ENCODE results near the gene VMAC. TPM values are rescaled to one million over a fixed set of nuclear protein-coding genes. Genes with fewer than 3 reads are reported as not detected.

The VMAC gene
- total and polyA plus RNA-seq, 9 of the 15 experiments (the other 6 are each of a cell fraction or from before 2014, with no cell fraction given), result 0.03 to 3.4 (median 1.1) TPM

GRCh38 chr19:5914946-5915781 is 10.5 kb downstream of the VMAC start:
- Histone ChIP-seq H3K9me1 (ENCODE audit: control insufficient read depth, insufficient read depth, low read length) (no peaks in the 10 kb centered on the region), H3K36me3 (ENCODE audit: control insufficient read depth, insufficient read depth, low read length) (peaks cover 50% of the 10 kb centered on the region; the same call in 1 of the 3 replicates), H4K20me1 (replicated peaks; ENCODE audit: control insufficient read depth, insufficient read depth, low read length) (no peaks in the 10 kb centered on the region), H3K27ac (ENCODE audit: extremely low read depth, low read depth, low read length) (no peak overlapping the region), H3K9ac (ENCODE audit: insufficient read depth in 1 of 2, low read depth in 2 of 2, low read length in 2 of 2) (0 out of 4 replicates have a peak overlapping the region, but pooled peaks of 1 of the 2 experiments have one; percentile 9), H3K9me3 (replicated peaks; ENCODE audit: control insufficient read depth, insufficient read depth, low read depth, low read length) (no peaks in the 10 kb centered on the region), H2AFZ (ENCODE audit: low read depth, low read length) (no peak overlapping the region), H3K4me2 (ENCODE audit: insufficient read depth, low read length) (no peak overlapping the region), H3K27me3 (ENCODE audit: control insufficient read depth in 2 of 2, insufficient read depth in 2 of 2, low read length in 2 of 2) (no peaks in the 10 kb centered on the region), H3K79me2 (ENCODE audit: control insufficient read depth, insufficient read depth, low read length) (no peaks in the 10 kb centered on the region), H3K4me1 (replicated peaks in 1 of 2; ENCODE audit: control insufficient read depth in 2 of 2, insufficient read depth in 2 of 2, low read length in 2 of 2) (peaks cover 0 to 15% of the 10 kb centered on the region in 2 experiments; a peak in 2 of 5 replicates), H3K4me3 (no peak overlapping the region)
- DNase-seq (ENCODE audit: extremely low read depth in 1 of 4, low spot score in 3 of 4), result no peak
- in situ Hi-C loops (cut with MboI) (no loop called here), intact Hi-C loops (cut with micrococcal nuclease) (no loop called here)
- ChIA-PET POLR2A (interaction anchor here (0.6 kb wide), 1 partner anchor 29 kb away, joined by 3 read pairs; no protein-coding TSS in a partner anchor), CTCF (ENCODE audit: low intra/inter-chr PET ratio) (no interaction called here)
- no TSS peak for BruUV-seq (replicated peaks)
- WGBS (ENCODE audit: insufficient coverage, low coverage, missing lambda C conversion rate), result 93% methylated on average over 23 of the region's 42 CpGs
- ATAC-seq, result peak; percentile 16
- no peak for FAIRE-seq
- TF ChIP-seq RBM22 (IDR thresholded peaks at IDR 0.05; ENCODE audit: low read depth, low read length, poor library complexity, severe bottlenecking) (peak; percentile 69), ZBTB34 (CRISPR knock-in tag; IDR thresholded peaks at IDR 0.05) (no peak), PATZ1 (CRISPR knock-in tag; IDR thresholded peaks at IDR 0.05; ENCODE audit: borderline replicate concordance) (no peak), TGIF2 (CRISPR knock-in tag; IDR thresholded peaks at IDR 0.05) (peak; percentile 40; the same call in 1 of the 2 replicates), ZNF436 (CRISPR knock-in tag; IDR thresholded peaks at IDR 0.05) (no peak), CC2D1A (IDR thresholded peaks at IDR 0.05) (no peak), ZMIZ1 (IDR thresholded peaks at IDR 0.05; ENCODE audit: low read depth in 2 of 2, low read length in 2 of 2) (no peak), MAZ (CRISPR knock-in tag; conservative IDR thresholded peaks at IDR 0.05 in 1 of 2, IDR thresholded peaks at IDR 0.05 in 1 of 2) (no peak), ZNF717 (CRISPR knock-in tag; IDR thresholded peaks at IDR 0.05) (no peak), ZNF398 (CRISPR knock-in tag; IDR thresholded peaks at IDR 0.05) (no peak)
